ENCODE data around the gene SLC5A9. TPM values are rescaled to one million over a fixed set of nuclear protein-coding genes. Genes with fewer than 3 reads are reported as not detected.

SLC5A9 gene
- total RNA-seq: 1 to 10 TPM in 1 of 4 donors, under 1 TPM in 1, not detected in 2; 0.42 to 1.3 TPM

DNA sequence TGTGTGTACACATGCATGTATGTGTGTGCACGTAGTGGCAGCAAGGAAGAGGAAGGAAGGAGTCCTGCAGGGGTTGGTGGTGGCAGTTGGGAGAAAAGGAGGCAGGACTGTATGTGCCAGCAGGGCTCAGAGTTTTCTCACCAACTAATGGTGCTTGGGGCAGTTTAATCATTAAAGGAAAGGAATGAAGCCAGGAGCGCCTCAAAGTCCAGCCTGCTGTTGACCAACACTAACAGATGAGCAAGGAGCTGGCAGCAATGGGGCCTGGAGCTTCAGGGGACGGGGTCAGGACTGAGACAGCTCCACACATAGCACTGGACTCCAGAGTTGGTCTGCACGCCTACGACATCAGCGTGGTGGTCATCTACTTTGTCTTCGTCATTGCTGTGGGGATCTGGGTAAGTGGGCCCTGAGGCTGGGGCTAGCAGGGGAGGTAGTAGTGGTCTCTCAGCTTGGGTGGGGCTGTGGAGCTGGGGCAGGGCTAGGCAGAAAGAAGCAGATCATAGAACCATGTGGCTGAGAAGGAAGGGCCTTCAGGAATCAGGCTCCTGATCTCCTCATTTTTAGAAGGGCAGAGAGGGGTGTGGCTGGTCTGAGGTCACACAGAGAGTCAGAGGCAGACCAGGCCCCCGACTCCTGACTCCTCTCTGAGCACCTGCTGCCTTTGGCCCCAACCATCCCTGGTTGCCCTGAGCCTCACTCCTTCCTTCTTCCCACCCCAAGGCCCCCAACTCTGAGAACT, at the start of gene SLC5A9:
Gene SLC5A9, plus strand, starts transcription at position 216 of the 742 bp plus-strand sequence. Its CDS starts 21 bp downstream, at position 237.
- Histone ChIP-seq H3K4me1 (peaks cover 0 to under 1% (median 0%) of the 10 kb centered on the region in 4 donors), H3K27ac (replicated peaks in 1 of 4) (no peak within 1 kb of the TSS), H3K9me3 (no peaks in the 10 kb centered on the region), H3K36me3 (no peaks in the 10 kb centered on the region), H3K4me3 (no peak within 1 kb of the TSS), H3K27me3 (peaks cover 0 to 10% (median 0%) of the 10 kb centered on the region in 4 donors)
- no peak for DNase-seq (ENCODE audit: extremely low spot score)
- TF ChIP-seq EP300 (IDR thresholded peaks at IDR 0.05) (no peak), POLR2AphosphoS5 (IDR thresholded peaks at IDR 0.05) (no peak), POLR2A (IDR thresholded peaks at IDR 0.05; ENCODE audit: low read depth) (no peak)
- TF ChIP-seq, protein P1, sequence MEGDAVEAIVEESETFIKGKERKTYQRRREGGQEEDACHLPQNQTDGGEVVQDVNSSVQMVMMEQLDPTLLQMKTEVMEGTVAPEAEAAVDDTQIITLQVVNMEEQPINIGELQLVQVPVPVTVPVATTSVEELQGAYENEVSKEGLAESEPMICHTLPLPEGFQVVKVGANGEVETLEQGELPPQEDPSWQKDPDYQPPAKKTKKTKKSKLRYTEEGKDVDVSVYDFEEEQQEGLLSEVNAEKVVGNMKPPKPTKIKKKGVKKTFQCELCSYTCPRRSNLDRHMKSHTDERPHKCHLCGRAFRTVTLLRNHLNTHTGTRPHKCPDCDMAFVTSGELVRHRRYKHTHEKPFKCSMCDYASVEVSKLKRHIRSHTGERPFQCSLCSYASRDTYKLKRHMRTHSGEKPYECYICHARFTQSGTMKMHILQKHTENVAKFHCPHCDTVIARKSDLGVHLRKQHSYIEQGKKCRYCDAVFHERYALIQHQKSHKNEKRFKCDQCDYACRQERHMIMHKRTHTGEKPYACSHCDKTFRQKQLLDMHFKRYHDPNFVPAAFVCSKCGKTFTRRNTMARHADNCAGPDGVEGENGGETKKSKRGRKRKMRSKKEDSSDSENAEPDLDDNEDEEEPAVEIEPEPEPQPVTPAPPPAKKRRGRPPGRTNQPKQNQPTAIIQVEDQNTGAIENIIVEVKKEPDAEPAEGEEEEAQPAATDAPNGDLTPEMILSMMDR (IDR thresholded peaks at IDR 0.05): no peak
- 89% methylated on average over 7 of the region's 8 CpGs for WGBS
- intact Hi-C loops (cut with DNase I): no loop called here

DNA sequence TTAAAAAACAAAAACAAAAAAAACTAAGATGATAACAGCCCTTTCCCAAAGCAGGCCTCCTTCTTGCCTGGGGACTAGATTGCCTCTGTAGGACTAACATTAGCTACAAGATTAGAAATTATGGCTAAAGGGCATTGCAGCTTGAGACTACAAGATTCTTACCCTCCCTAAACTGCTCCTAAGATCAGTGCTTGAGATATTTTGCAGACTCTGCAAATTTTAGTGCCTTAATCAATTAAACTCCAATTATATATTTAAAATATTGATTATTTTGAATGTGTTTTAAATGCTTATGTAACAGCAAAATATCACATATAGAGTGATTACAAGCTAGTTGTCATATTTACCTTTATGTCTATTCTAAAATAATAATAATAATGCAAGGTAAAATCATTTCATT, 47.4 kb upstream of the SLC5A9 start:
- DNase-seq (ENCODE audit: extremely low spot score): no peak
- peaks cover 0 to 6% (median 4%) of the 10 kb centered on the region in 4 donors for H3K9me3 ChIP-seq
- TF ChIP-seq POLR2AphosphoS5 (IDR thresholded peaks at IDR 0.05) (no peak), EP300 (IDR thresholded peaks at IDR 0.05) (no peak), POLR2A (IDR thresholded peaks at IDR 0.05; ENCODE audit: low read depth) (no peak)
- TF ChIP-seq, protein P1 (IDR thresholded peaks at IDR 0.05): no peak
- no peaks in the 10 kb centered on the region for H3K27me3 ChIP-seq
- H3K27ac ChIP-seq (replicated peaks in 1 of 4): no peak overlapping the region
- no peak overlapping the region for H3K4me3 ChIP-seq
- no peaks in the 10 kb centered on the region for H3K4me1 ChIP-seq
- no peaks in the 10 kb centered on the region for H3K36me3 ChIP-seq
- intact Hi-C loops (cut with DNase I): no loop called here

DNA sequence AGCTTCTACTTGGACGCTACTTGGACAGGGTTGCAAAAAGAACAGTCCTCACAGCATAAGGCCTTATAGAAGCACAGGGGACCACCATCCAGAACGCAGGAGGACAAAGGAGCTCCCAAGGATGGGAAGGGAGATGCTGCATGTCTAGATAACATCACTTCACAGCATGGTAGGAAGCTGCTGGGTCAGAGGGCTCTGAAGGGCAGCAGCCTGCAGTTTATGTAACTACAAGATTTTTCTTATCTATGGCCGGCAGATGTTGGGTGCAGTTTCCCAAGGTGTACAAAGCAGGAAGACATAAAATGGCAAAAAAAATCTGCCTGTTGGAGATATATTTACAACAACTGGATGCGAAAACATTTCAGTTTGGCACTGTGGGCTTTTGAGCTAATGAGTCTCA, 45.3 kb upstream of the SLC5A9 start:
- Histone ChIP-seq H3K36me3 (no peaks in the 10 kb centered on the region), H3K27ac (replicated peaks in 1 of 4) (no peak overlapping the region), H3K4me1 (peaks cover 0 to 3% (median 2%) of the 10 kb centered on the region in 4 donors), H3K4me3 (no peak overlapping the region), H3K27me3 (no peaks in the 10 kb centered on the region), H3K9me3 (no peaks in the 10 kb centered on the region)
- DNase-seq (ENCODE audit: extremely low spot score): no peak
- TF ChIP-seq, protein P1 (IDR thresholded peaks at IDR 0.05): no peak
- TF ChIP-seq POLR2A (IDR thresholded peaks at IDR 0.05; ENCODE audit: low read depth) (no peak), EP300 (IDR thresholded peaks at IDR 0.05) (no peak), POLR2AphosphoS5 (IDR thresholded peaks at IDR 0.05) (peak in 1 of 2 donors; percentile 35)
- WGBS: 71% methylated on average over 4 of the region's 4 CpGs
- intact Hi-C loops (cut with DNase I): no loop called here

DNA sequence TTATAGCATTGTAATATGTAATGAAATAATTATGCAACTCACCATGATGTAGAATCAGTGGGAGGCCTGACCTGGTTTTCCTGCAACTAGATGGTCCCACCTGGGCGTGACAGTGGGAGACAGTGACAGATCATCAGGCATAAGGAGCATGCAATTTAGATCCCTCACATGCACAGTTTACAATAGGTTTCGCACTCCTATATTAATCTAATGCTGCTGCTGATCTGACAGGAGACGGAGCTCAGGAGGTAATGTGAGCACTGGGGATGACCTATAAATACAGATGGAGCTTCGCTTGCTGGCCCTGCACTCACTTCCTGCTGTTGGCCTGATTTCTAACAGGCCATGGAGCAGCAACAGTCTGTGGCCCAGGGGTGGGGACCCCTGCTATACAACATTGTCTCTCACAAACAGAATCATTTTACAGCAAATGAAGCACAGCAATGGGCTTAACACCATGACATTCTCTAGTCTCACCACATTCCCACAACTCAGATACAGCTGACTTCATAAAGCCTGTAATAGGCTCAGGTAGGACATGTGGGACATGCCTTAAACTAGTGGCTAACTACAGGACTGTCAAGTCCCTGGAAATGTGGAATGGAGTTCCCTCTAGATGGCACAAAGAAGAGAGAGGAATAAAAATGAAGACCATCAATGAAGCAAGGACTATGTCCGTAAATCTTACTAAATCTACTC, 40.7 kb upstream of the SLC5A9 start:
- Histone ChIP-seq H3K4me3 (no peak overlapping the region), H3K36me3 (no peaks in the 10 kb centered on the region), H3K9me3 (no peaks in the 10 kb centered on the region), H3K27me3 (no peaks in the 10 kb centered on the region), H3K27ac (replicated peaks in 1 of 4) (no peak overlapping the region), H3K4me1 (peaks cover 0 to 19% (median 15%) of the 10 kb centered on the region in 4 donors)
- TF ChIP-seq POLR2AphosphoS5 (IDR thresholded peaks at IDR 0.05): no peak
- TF ChIP-seq EP300 (IDR thresholded peaks at IDR 0.05): no peak
- TF ChIP-seq, protein P1 (IDR thresholded peaks at IDR 0.05): no peak
- no peak for TF ChIP-seq POLR2A (IDR thresholded peaks at IDR 0.05; ENCODE audit: low read depth)
- intact Hi-C loops (cut with DNase I): no loop called here
- no peak for DNase-seq (ENCODE audit: extremely low spot score)
- WGBS: 78% methylated on average over 5 of the region's 5 CpGs

Measured in esophagus muscularis mucosa (tissue), 4 donors.